Measurements from ENCODE around the gene ZFYVE21.
A peak's percentile ranks its signal among the peaks of the same experiment; 100 is the strongest.

The ZFYVE21 gene

GRCh38 chr14:103715052-103716000, at the start of gene ZFYVE21, which contains the start of gene XRCC3:
TSS of gene ZFYVE21 (plus strand) at chr14:103715810. CDS start at chr14:103715842, 32 bp downstream.
TSS of gene XRCC3 (minus strand) at chr14:103715451. CDS start at chr14:103711087, 4,364 bp downstream.
- no peak for TF ChIP-seq CTCF (IDR thresholded peaks at IDR 0.05; ENCODE audit: borderline replicate concordance, insufficient read depth, low read depth, low read length)
- H3K4me3 ChIP-seq (ENCODE audit: low read depth, low read length), result peak within 1 kb of the TSS; percentile 89

GRCh38 chr14:103667671-103668070, 47.9 kb upstream of the ZFYVE21 start:
- TF ChIP-seq CTCF (IDR thresholded peaks at IDR 0.05; ENCODE audit: borderline replicate concordance, insufficient read depth, low read depth, low read length), result no peak
- H3K4me3 ChIP-seq (ENCODE audit: low read depth, low read length), result no peak overlapping the region

GRCh38 chr14:103668117-103668516, 47.5 kb upstream of the ZFYVE21 start:
- no peak overlapping the region for H3K4me3 ChIP-seq (ENCODE audit: low read depth, low read length)
- no peak for TF ChIP-seq CTCF (IDR thresholded peaks at IDR 0.05; ENCODE audit: borderline replicate concordance, insufficient read depth, low read depth, low read length)

- H3K4me3 ChIP-seq (ENCODE audit: low read depth, low read length), result no peak overlapping the region
- TF ChIP-seq CTCF (IDR thresholded peaks at IDR 0.05; ENCODE audit: borderline replicate concordance, insufficient read depth, low read depth, low read length), result no peak
These were observed 46.2 kb upstream of the ZFYVE21 start for GRCh38 chr14:103669370-103669769.

- no peak for TF ChIP-seq CTCF (IDR thresholded peaks at IDR 0.05; ENCODE audit: borderline replicate concordance, insufficient read depth, low read depth, low read length)
These were observed 43.7 kb upstream of the ZFYVE21 start for GRCh38 chr14:103671911-103672310.

GRCh38 chr14:103675957-103676356, 39.7 kb upstream of the ZFYVE21 start:
- no peak overlapping the region for H3K4me3 ChIP-seq (ENCODE audit: low read depth, low read length)
- TF ChIP-seq CTCF (IDR thresholded peaks at IDR 0.05; ENCODE audit: borderline replicate concordance, insufficient read depth, low read depth, low read length), result no peak

More at GRCh38 chr14:103671911-103672310, 43.7 kb upstream of the ZFYVE21 start:
- no peak overlapping the region for H3K4me3 ChIP-seq (ENCODE audit: low read depth, low read length)
